H9 (cell line): ENCODE measurements around the gene RNF175. TPM values are rescaled to one million over a fixed set of nuclear protein-coding genes. Genes with fewer than 3 reads are reported as not detected.

Experiments used
- DNase-seq: peaks from one replicate; pipeline ENCODE4 v3.0.0-alpha.2; 2017
- H2AFZ ChIP-seq: one replicate; pipeline ENCODE4 v1.6.1; 2013; ENCODE audit warnings: mild to moderate bottlenecking, low read length, control low read depth, moderate library complexity
- H2AK5ac ChIP-seq: 2 replicates; pipeline ENCODE4 v1.6.1; 2013; ENCODE audit warnings: low read length, control low read depth, mixed read lengths; ENCODE audit not compliant: insufficient read length
- H2BK120ac ChIP-seq: one replicate; pipeline ENCODE4 v1.6.1; 2013; ENCODE audit warnings: low read depth, mild to moderate bottlenecking, low read length, control low read depth, inconsistent platforms; ENCODE audit not compliant: poor library complexity, severe bottlenecking
- H2BK12ac ChIP-seq: 2 replicates; pipeline ENCODE4 v1.6.1; 2013; ENCODE audit warnings: low read length, control low read depth, mixed read lengths, low read depth; ENCODE audit not compliant: insufficient read length
- H2BK15ac ChIP-seq: 2 replicates; pipeline ENCODE4 v1.6.1; 2013; ENCODE audit warnings: low read depth, low read length, control low read depth
- H2BK20ac ChIP-seq: one replicate; pipeline ENCODE4 v1.6.1; 2013; ENCODE audit warnings: low read depth, mild to moderate bottlenecking, low read length, control low read depth, inconsistent platforms; ENCODE audit not compliant: poor library complexity, severe bottlenecking
- H2BK5ac ChIP-seq: 2 replicates; pipeline ENCODE4 v1.6.1; 2013; ENCODE audit warnings: low read length, control low read depth, mixed read lengths; ENCODE audit not compliant: insufficient read length
- H3K14ac ChIP-seq: 2 replicates; pipeline ENCODE4 v1.6.1; 2013; ENCODE audit warnings: low read length, control low read depth; ENCODE audit not compliant: insufficient read depth
- H3K18ac ChIP-seq: 2 replicates; pipeline ENCODE4 v1.6.1; 2013; ENCODE audit warnings: low read depth, mild to moderate bottlenecking, mixed read lengths, low read length, control low read depth; ENCODE audit not compliant: insufficient read length
- H3K23ac ChIP-seq: 2 replicates; pipeline ENCODE4 v1.6.1; 2013; ENCODE audit warnings: low read length, control low read depth, mixed read lengths, low read depth; ENCODE audit not compliant: insufficient read length
- H3K23me2 ChIP-seq: 2 replicates; pipeline ENCODE4 v1.6.1; 2013; ENCODE audit warnings: low read depth, mild to moderate bottlenecking, mixed read lengths, low read length, control low read depth; ENCODE audit not compliant: insufficient read length, poor library complexity, severe bottlenecking
- H3K27ac ChIP-seq: 2 replicates; pipeline ENCODE4 v1.5.1; 2013; ENCODE audit warnings: low read length, control low read depth, mixed read lengths, low read depth; ENCODE audit not compliant: insufficient read length
- H3K27me3 ChIP-seq: 2 replicates; pipeline ENCODE4 v1.6.1; 2013; ENCODE audit warnings: low read length, control low read depth, inconsistent platforms; ENCODE audit not compliant: insufficient read depth
- H3K4ac ChIP-seq: 2 replicates; pipeline ENCODE4 v1.6.1; 2013; ENCODE audit warnings: low read depth, mild to moderate bottlenecking, control low read depth, inconsistent platforms, low read length, moderate library complexity
- H3K4me1 ChIP-seq: 2 replicates; pipeline ENCODE4 v1.6.1; 2013; ENCODE audit warnings: low read length, control low read depth, inconsistent platforms; ENCODE audit not compliant: insufficient read depth
- H3K4me2 ChIP-seq: 2 replicates; pipeline ENCODE4 v1.6.1; 2013; ENCODE audit warnings: low read length, control low read depth, mixed read lengths; ENCODE audit not compliant: insufficient read length, insufficient read depth
- H3K56ac ChIP-seq: 2 replicates; pipeline ENCODE4 v1.6.1; 2013; ENCODE audit warnings: low read depth, mild to moderate bottlenecking, mixed read lengths, low read length, control low read depth; ENCODE audit not compliant: insufficient read length
- H3K79me1 ChIP-seq: 2 replicates; pipeline ENCODE4 v1.6.1; 2013; ENCODE audit warnings: low read depth, mild to moderate bottlenecking, moderate library complexity, low read length, control low read depth, inconsistent platforms; ENCODE audit not compliant: insufficient read depth, poor library complexity, severe bottlenecking
- H3K79me2 ChIP-seq: 2 replicates; pipeline ENCODE4 v1.6.1; 2013; ENCODE audit warnings: low read length, control low read depth, inconsistent platforms; ENCODE audit not compliant: insufficient read depth
- H3K9ac ChIP-seq: 2 replicates; pipeline ENCODE4 v1.6.1; 2013; ENCODE audit warnings: low read length, control low read depth, mixed read lengths; ENCODE audit not compliant: insufficient read length; ENCODE audit errors: extremely low read depth
- H3K9me3 ChIP-seq: one replicate; pipeline ENCODE4 v1.6.1; 2013; ENCODE audit warnings: low read depth, low read length, inconsistent platforms; ENCODE audit not compliant: control insufficient read depth
- H3T11ph ChIP-seq: one replicate; pipeline ENCODE4 v1.6.1; 2013; ENCODE audit warnings: mild to moderate bottlenecking, low read length, control low read depth, inconsistent platforms
- H4K20me1 ChIP-seq: one replicate; pipeline ENCODE4 v1.6.1; 2013; ENCODE audit not compliant: control insufficient read depth, insufficient read length, insufficient read depth
- H4K5ac ChIP-seq: 2 replicates; pipeline ENCODE4 v1.6.1; 2013; ENCODE audit warnings: low read depth, mild to moderate bottlenecking, mixed read lengths, low read length, control low read depth; ENCODE audit not compliant: insufficient read length
- H4K8ac ChIP-seq: replicated peaks from 2 replicates; pipeline ENCODE4 v1.6.1; 2013; ENCODE audit warnings: low read length, control low read depth, mixed read lengths, low read depth; ENCODE audit not compliant: insufficient read length
- H4K91ac ChIP-seq: 2 replicates; pipeline ENCODE4 v1.6.1; 2013; ENCODE audit warnings: low read depth, mild to moderate bottlenecking, moderate library complexity, mixed read lengths, low read length, control low read depth; ENCODE audit not compliant: insufficient read length
- H3K27ac Mint-ChIP-seq, 3 experiments: 2 replicates in 2 of 3; 3 replicates in 1 of 3; pipeline ENCODE4 v1.8.0; 2020 to 2021; ENCODE audit warnings: mixed read lengths in 3 of 3, mild to moderate bottlenecking in 1 of 3, moderate library complexity in 1 of 3
- H3K27me3 Mint-ChIP-seq: 2 replicates; pipeline ENCODE4 v1.8.0; 2021; ENCODE audit warnings: low read depth, mild to moderate bottlenecking, moderate library complexity, mixed read lengths
- H3K36me3 Mint-ChIP-seq, 3 experiments: 2 replicates in 2 of 3; 3 replicates in 1 of 3; pipeline ENCODE4 v1.8.0; 2020 to 2021; ENCODE audit warnings: low read depth in 3 of 3, mixed read lengths in 3 of 3; ENCODE audit not compliant: insufficient read depth in 1 of 3
- H3K4me1 Mint-ChIP-seq, 2 experiments: 2 replicates each; pipeline ENCODE4 v1.8.0; 2020; ENCODE audit warnings: mixed read lengths in 2 of 2
- H3K4me3 Mint-ChIP-seq, 2 experiments: 2 replicates in 1 of 2; 3 replicates in 1 of 2; pipeline ENCODE4 v1.8.0; 2020 to 2021; ENCODE audit warnings: mild to moderate bottlenecking in 2 of 2, mixed read lengths in 2 of 2, moderate library complexity in 1 of 2
- H3K9me3 Mint-ChIP-seq, 2 experiments: 2 replicates in 1 of 2; 3 replicates in 1 of 2; pipeline ENCODE4 v1.8.0; 2020; ENCODE audit warnings: mild to moderate bottlenecking in 2 of 2, mixed read lengths in 2 of 2, moderate library complexity in 1 of 2
- WGBS: extraction: QIAGEN DNeasy Blood & Tissue Kit; methylation state at CpG from one replicate; pipeline ENCODE4 v1.1.7; 2013; ENCODE audit warnings: missing lambda C conversion rate, low lambda C conversion rate, mixed read lengths; ENCODE audit not compliant: insufficient read length; ENCODE audit errors: extremely low coverage; 5-methylcytosine and 5-hydroxymethylcytosine counted together
- total RNA-seq: library from RNA; stranded (reverse); gene quantifications from 2 replicates; pipeline ENCODE4 v1.2.1, GENCODE V29; 2021
- TF ChIP-seq, protein P1 (sequence below): fragments of 200-600 bp; sonication (generic); conservative IDR thresholded peaks from 3 replicates; pipeline ENCODE4 v1.8.0; 2021; ENCODE audit warnings: antibody characterized with exemption, mild to moderate bottlenecking

Gene RNF175
- total RNA-seq, 1 experiment from 2014 or later, result 4.3 TPM

DNA sequence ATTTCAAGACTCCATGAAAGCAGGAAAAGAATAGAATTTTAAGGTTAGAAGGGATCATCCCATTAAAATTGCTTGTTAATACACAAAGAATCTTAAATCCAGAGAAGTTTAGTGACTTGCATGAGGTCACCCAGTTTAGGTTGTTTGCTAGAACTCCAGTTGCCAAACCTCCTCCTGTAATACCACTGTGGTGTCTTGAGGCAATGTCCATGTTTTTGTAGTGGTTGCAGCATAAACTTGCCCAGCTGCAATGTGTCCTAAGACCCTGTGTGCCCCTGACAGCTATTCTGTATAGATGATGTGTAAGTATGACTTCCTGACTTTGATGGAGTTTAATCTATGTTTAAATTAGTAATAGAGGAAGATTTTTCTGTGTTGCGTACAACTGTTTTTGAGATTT, 22.8 kb upstream of the RNF175 start:
- Histone ChIP-seq H3K27ac (no peak overlapping the region), H3K9me3 (no peaks in the 10 kb centered on the region), H3K23ac (no peak overlapping the region), H2AK5ac (no peak overlapping the region), H4K5ac (no peak overlapping the region), H3K27me3 (no peaks in the 10 kb centered on the region), H3K9ac (no peak overlapping the region), H4K8ac (no peak overlapping the region), H3T11ph (no peak overlapping the region), H2BK12ac (no peak overlapping the region), H3K4me2 (no peak overlapping the region), H3K23me2 (peaks cover 2% of the 10 kb centered on the region), H4K20me1 (peaks cover 2% of the 10 kb centered on the region), H2AFZ (no peak overlapping the region), H3K79me1 (no peaks in the 10 kb centered on the region), H3K79me2 (peaks cover 13% of the 10 kb centered on the region; the same call in 1 of the 2 replicates), H3K4ac (no peak overlapping the region), H2BK15ac (no peak overlapping the region), H2BK120ac (no peak overlapping the region), H3K18ac (no peak overlapping the region), H4K91ac (no peak overlapping the region), H2BK20ac (no peak overlapping the region), H2BK5ac (no peak overlapping the region), H3K14ac (no peak overlapping the region), H3K4me1 (peaks cover 2% of the 10 kb centered on the region; the same call in 1 of the 2 replicates), H3K56ac (no peak overlapping the region)
- H3K4me1 Mint-ChIP-seq, result peaks cover 42 to 53% of the 10 kb centered on the region in 2 experiments
- H3K27ac Mint-ChIP-seq, result peak overlapping the region in 1 of 3 experiments; percentile 79; a peak in 1 of 7 replicates
- DNase-seq, result no peak
- peak overlapping the region in 1 of 2 experiments; percentile 60; a peak in 2 of 5 replicates for H3K4me3 Mint-ChIP-seq
- peaks cover 3% of the 10 kb centered on the region for H3K27me3 Mint-ChIP-seq
- WGBS, result no CpG with 5 or more reads among the region's 1 CpG
- H3K9me3 Mint-ChIP-seq, result peaks cover 5 to 14% of the 10 kb centered on the region in 2 experiments; a peak in 4 of 5 replicates
- peaks cover 44 to 70% (median 68%) of the 10 kb centered on the region in 3 experiments for H3K36me3 Mint-ChIP-seq
- TF ChIP-seq, protein P1, sequence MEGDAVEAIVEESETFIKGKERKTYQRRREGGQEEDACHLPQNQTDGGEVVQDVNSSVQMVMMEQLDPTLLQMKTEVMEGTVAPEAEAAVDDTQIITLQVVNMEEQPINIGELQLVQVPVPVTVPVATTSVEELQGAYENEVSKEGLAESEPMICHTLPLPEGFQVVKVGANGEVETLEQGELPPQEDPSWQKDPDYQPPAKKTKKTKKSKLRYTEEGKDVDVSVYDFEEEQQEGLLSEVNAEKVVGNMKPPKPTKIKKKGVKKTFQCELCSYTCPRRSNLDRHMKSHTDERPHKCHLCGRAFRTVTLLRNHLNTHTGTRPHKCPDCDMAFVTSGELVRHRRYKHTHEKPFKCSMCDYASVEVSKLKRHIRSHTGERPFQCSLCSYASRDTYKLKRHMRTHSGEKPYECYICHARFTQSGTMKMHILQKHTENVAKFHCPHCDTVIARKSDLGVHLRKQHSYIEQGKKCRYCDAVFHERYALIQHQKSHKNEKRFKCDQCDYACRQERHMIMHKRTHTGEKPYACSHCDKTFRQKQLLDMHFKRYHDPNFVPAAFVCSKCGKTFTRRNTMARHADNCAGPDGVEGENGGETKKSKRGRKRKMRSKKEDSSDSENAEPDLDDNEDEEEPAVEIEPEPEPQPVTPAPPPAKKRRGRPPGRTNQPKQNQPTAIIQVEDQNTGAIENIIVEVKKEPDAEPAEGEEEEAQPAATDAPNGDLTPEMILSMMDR, result no peak
